Measurements from ENCODE around the gene ALG9. TPM values are rescaled to one million over a fixed set of nuclear protein-coding genes. Genes with fewer than 3 reads are reported as not detected.
"Not testable (repeated sequence)": the region's sequence is repeated elsewhere in the genome, so short reads cannot be mapped to it uniquely, and the experiment has no call there.

The ALG9 gene
- polyA plus RNA-seq (ENCODE audit: insufficient read length) = 26.5 TPM

DNA sequence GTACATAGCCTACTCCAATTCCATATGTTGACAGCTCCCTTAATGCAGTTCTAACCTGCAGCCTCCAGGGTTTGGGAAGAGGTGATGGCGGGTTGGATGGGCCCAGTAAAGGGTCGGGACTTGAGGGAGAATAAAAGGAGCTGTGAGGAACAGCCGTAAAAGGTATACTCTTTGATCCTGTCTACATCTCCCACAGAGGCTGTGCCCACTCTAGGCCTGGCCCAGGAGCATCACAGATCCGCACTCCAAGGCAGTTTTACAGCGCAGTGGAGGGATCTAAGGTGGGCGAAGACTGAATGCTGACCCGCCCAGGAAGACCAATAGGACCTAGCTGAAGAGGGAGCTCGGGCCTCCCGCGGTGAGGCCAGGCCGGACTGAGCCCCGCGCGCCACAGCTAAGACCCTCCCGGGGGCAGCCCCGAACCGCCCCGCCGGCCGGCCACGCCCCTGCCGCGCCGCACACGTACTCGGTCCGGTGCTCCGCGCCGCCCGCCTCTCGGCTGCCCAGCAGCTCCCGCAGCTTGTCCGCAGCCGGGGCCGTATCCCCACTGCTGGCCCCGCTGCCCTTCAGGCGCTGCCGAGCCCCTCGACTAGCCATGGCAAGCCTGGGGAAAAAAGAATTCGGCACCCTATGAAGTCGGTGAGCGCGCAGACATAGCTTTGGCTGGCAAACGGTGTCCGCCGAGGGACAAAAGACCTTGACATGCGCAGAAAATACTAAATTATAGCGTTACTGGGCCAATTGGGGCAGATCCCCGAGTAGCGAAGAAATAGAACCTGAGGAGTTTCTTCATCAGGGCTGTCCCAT is at the start of gene ALG9:
Gene ALG9 (minus strand): TSS at position 696 of the 807 bp plus-strand sequence. CDS start 99 bp downstream, at position 597.
- DNase-seq = peak; percentile 89

DNA sequence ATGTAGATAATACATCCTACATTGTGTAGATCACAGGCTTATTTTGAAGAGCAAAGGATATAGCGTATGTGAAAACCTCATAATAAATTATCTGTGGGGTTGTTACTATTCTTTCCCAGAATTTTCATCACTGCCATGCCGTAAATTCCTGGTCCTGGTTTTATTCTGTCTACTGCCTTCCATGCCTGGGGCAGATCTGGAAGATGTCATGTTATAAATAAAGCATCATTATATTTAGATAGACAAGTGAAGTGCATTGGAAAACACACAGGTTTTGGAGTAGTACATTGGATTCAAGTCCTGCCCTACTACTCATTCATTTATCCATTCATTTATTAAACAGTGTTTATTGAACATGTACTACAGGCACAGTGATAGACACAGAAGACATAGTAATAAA is 49.5 kb upstream of the ALG9 start:
- no peak for DNase-seq

DNA sequence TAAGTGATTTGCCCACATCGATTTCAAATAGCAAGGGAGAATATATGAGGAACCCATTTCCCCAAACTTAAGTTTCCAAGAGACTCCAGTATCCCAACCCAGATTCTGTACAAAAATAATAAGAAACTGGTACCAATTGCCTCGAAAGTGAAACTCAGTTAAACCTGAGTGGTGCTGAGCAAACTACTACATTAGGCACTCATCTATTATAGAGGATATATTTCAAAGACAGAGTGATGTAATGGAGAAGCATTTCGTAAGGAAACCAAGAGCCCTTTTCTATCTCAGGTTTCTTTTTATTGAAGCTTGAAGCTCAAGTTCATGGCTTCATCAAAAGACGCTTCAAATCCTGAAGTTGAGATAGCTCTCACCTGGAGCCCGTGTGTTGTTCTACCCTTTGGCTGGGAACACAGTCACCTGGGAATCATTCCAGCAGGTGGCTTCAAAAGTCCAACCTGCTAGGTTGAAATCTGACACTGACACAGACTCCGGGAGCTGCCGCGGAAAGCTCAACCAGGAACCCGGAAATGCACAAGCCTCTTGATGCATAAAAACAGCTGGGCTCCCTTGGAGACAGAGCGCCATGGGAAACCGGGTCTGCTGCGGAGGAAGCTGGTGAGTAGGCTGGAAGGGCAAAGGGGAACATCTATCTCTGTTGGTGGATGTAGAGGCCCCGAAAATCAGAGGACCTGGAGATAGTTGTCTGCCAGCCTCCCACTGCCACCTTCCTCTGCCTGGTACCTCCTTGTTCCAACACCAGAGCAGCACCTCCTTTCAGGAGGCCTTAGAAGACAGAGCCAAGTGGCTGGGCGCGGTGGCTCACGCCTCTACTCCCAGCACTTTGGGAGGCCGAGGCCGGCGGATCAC is 47.2 kb upstream of the ALG9 start, which contains the start of gene C11orf52:
Gene C11orf52 (plus strand): TSS at position 524 of the 867 bp plus-strand sequence. CDS start 60 bp downstream, at position 584.
- no peak for DNase-seq

DNA sequence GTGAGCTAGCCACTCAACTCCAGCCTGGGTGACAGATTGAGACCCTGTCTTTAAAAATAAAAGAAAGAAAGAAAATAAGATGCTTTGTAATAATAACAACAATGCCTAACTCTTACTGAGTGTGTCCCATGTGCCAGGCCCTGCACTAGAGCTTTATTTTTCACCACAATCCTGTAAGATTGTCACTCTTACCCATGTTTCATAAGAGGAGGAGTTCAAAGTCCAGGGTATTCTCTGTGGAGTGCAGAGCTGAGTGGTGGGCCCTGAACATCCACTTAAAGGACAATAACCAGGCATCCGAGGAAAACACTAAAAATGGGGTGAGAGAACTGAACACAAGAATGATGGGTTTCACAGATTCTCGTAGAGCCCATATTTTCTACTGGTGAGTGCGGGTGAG is 46.4 kb upstream of the ALG9 start:
- DNase-seq = no peak

DNA sequence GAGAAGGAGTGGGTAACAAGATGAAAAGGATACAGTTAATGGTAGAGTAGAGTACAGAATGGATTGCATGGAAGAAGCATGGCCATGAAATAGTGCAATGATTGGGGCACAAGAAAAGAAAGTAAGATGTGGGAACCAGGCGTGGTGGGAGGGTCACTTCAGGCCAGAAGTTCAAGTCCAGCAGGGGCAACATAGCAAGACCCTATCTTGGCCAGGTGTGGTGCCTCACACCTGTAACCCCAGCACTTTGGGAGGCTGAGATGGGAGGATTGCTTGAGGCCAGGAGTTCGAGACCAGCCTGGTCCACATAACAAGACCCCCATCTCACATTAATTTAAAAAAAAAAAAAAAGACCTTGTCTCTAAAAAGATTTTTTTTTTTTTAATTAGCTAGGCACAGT is 45.9 kb upstream of the ALG9 start:
- no peak for DNase-seq

DNA sequence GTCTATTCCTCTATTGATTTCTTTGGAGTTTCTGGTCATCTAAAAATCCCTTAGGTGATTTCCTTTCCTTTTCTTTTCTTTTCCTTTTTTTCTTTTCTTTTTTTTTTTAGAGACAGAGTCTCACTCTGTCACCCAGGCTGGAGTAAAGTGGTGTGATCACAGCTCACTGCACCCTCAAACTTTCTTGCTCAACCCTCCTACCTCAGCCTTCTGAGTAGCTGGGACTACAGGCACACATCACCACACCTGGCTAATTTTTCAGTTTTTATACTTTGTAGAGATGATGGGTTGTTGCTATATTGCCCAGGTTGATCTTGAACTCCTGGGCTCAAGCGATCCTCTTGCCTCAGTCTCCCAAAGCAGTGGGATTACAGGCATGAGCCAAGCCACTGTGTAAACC is 45.4 kb upstream of the ALG9 start:
- no peak for DNase-seq

DNA sequence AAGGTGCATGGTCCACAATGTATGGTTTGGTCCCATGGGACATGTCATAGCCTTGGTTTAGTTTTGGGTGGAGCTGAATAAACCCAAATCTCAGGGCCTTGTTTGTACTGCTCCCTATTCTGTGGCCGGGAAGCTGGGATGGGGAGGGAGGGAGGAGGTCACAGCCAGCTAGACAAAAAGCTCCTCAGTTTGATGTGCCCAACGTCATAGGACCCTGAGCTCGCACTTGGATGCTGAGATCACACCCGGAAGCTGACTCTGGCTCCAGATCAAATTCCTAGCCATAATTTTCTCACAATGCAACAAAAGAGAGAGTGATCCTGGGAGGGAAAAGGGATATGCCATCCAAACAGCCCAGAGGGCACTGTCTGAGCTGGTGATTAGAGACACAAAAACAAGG is 42.6 kb upstream of the ALG9 start:
- DNase-seq = no peak

GRCh38 chr11:111913031-111913861 is 41.9 kb upstream of the ALG9 start:
- DNase-seq = no peak

DNA sequence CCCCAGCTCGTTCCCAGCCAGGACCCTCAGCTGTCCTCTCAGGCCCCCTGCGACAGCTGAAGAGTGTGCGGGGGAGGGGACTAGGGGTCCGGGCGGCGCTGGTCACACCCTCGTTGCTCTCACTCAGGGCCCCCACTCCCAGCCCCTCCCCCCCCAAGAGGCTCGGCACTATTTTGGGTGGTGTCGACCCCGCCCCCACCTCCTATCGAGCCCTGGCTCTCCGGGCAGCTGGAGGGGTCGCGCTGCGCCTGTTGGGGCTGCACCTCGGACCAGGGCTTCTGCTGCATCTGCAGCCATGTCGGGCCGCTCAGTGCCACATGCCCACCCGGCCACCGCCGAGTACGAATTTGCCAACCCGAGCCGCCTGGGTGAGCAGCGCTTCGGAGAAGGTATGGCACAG is 41.2 kb upstream of the ALG9 start, which contains the start of gene HSPB2:
Gene HSPB2 (plus strand): TSS at position 200 of the 400 bp plus-strand sequence. CDS start 96 bp downstream, at position 296.
- DNase-seq = no peak

DNA sequence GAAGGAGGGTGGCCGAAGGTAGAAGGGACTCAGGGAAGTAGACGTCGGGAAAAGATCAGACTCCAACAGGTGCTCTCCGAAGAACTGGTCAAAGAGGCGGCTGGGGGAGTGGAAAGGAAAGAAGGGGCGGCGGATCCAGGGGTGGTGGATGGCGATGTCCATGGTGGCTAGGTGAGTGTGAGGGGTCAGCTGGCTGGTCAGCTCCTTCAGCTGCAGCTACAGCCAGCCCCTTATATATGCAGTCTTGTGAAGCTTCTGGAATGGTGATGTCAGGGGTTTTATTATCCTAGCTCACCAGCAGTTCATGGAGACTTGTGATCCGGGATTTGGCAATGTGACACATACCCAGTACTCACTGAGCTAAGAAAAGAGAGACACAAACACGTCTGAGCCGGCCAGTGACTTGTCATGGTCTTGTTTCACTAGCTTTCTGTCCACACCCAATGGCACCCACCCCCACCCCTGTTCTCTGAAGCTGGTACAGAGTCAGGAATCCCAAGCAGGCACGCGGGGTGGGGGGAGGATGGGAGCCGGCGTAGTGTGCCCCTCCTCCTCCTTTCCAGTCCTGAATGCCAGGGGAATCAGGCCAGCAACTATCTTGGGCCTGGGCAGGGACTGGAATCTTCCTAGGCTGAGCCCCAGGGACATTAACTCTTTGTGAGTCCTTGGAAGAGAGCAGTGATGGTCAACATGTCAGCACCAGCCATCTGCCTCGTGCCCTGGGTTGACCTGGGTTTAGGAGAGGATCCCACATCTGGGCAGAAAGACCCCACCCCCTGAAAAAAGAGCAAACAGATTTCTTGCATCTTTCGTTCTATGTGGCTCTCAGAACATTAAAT is 40.4 kb upstream of the ALG9 start, which contains the start of gene CRYAB:
Gene CRYAB (minus strand): TSS at position 208 of the 839 bp plus-strand sequence. CDS start 46 bp downstream, at position 162.
- peak; percentile 84 for DNase-seq

GRCh38 chr11:111910676-111911562 is 39.5 kb upstream of the ALG9 start:
- no peak for DNase-seq

- no peak for DNase-seq
Observed at GRCh38 chr11:111909378-111909777, 38.0 kb upstream of the ALG9 start.

- DNase-seq = no peak
Observed at GRCh38 chr11:111908639-111909305, 37.4 kb upstream of the ALG9 start.

- DNase-seq = no peak
Observed at GRCh38 chr11:111906680-111907079, 35.3 kb upstream of the ALG9 start.

GRCh38 chr11:111905411-111905810 is 34.0 kb upstream of the ALG9 start:
- DNase-seq = no peak

DNA sequence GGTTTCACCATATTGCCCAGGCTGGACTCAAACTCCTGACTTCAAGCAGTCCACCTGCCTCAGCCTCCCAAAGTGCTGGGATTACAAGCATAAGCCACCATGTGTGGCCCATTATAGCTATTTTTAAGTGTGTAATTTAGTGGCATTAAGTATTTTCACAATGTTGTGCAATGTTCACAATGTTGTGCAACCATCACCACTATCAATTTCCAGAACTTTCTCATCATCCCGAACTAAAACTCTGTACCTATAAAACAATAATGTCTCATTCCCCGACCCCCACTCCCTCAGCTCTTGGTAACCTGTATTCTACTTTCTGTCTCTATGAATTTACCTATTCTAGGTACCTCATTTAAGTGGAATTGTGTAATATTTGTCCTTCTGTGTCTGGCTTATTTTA is 15.5 kb upstream of the ALG9 start:
- no peak for DNase-seq

- no peak for DNase-seq
Observed at GRCh38 chr11:111886032-111886431, 14.7 kb upstream of the ALG9 start.

- DNase-seq = not testable (repeated sequence)
Observed at GRCh38 chr11:111885053-111885452, 13.7 kb upstream of the ALG9 start.

GRCh38 chr11:111882202-111882601 is 10.8 kb upstream of the ALG9 start:
- DNase-seq = no peak

DNA sequence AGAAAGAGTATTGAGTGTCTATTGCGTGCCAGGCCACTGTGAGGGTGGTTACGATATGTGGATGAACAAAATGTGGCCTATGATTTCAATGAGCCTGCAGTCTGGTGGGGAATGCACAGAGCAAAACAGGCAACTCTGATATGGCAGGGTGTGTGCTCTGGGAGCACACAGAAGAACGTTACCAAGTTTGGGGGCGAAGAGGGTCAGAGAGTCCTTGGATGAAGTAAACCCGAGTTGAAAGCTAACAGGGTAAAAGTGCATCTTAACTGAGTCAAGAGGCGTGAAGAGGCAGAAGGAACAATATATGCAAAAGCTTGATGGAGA is 8.2 kb upstream of the ALG9 start:
- peak; percentile 11 for DNase-seq
